Middle frontal gyrus (tissue), 1 donor: ENCODE results near the gene FOXO6.

Experiments used
- DNase-seq: peaks from one replicate; pipeline ENCODE4 v3.0.0-alpha.2; 2015; ENCODE audit warnings: low spot score; ENCODE audit errors: extremely low spot score

Gene FOXO6

DNA sequence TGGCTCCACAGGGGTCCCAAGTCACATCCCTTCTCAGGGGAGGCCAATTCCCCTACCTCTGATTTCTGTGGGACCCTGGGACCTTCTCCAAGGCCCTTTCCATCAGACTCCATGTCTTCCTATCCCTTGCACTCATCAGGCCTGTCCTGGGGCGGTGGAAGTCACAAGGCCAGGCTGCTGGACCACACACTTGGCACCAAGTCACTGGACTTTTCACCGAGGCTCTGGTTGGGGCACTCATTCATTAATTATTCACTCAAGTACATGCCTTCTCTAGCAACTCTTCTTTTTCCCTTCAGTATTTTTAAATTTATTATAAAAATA is 11.2 kb upstream of the FOXO6 start:
- DNase-seq: no peak

- DNase-seq: no peak
Measured at GRCh38 chr1:41351262-41352151, 9.7 kb upstream of the FOXO6 start.

DNA sequence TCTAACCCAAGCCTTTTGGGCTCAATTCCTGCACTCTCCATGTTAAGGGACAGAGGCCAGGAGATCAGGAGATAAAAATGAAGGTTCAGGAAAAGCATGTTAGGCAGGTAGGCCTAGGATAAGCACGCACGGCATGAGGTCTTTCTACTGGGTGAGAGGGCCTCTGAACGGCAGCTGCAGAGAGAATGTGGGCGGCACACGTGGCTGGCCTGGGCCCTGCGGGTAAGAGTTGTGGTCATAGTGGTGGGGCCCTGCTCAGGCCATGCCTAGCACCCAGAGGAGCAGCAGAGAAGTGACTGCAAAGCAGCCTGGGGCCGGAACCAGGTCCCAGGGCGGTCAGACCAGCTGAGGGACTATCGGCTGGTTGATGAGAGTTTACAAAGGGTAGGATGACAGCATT is 7.5 kb upstream of the FOXO6 start:
- no peak for DNase-seq

DNA sequence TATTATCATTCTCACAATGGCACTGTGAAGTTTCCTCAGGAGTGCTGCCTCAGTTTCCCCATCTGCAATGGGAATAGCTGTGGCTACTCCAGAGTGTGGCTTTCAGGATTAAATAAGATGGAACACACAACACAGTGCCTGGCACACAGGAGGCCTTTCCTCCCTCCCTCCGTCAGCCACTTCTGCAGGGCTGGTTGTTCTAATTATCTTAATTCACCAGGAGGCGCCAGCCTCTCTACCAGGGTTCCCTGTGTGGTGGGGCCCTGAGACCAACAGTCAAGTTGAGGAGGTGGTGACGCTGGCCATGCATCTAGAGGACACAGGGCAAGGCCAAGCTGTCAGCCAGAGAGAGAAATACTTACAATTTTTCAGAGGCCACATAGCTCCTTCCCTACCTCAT is 6.3 kb upstream of the FOXO6 start:
- no peak for DNase-seq

GRCh38 chr1:41355356-41355755 is 5.9 kb upstream of the FOXO6 start:
- no peak for DNase-seq

- DNase-seq: no peak
Measured at GRCh38 chr1:41355761-41356160, 5.5 kb upstream of the FOXO6 start.

DNA sequence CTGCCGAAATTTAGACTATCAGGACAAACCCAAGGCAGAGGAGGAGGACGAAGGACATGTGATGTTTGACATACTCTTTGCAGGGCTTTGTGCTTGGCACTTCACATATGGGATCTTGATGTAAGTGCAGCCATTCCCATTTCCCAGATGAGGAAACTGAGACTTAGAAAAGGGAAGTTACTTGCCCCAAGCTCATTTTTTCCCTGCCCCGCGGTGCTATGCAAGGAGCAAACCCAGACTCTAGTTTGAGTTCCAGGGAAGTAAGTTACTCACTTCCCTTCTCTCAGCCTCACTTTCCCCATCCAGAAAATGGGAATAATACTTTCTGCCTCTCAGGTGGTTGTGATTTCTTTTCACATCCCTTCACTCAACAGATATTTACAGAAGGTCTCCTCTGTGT is 4.5 kb upstream of the FOXO6 start:
- DNase-seq: no peak

DNA sequence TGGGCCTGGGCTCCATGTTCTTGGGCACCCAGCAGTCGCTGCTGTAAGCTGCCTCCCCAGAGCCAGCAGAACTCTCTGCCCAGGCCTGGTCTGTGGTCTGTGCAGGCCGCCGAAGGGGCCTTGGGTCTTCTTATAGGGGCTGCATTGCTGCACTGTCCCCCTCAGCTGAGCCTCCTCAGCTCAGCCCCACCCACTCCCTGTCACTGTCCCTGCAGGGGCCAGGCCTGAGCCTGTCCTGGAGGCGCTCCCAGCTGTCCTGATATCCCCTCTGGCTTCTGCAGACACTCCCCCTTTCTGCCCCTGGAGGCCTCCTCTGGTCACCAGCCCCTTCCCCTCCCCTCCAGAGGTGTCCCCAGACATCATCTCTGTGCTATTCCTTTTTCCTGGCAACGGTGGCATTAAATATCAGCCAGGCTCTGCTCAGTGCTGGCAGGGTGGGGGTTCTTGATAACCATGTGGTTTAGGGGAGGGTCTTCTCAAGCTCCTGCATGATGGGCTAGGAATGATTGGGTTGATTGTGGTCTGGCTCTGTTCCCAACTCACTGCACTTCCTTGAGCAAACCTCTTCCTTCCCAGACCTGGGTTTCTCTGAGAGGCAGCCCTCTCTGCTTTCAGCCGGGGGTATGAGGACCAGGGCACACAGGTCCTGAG is 3.7 kb upstream of the FOXO6 start:
- no peak for DNase-seq

DNA sequence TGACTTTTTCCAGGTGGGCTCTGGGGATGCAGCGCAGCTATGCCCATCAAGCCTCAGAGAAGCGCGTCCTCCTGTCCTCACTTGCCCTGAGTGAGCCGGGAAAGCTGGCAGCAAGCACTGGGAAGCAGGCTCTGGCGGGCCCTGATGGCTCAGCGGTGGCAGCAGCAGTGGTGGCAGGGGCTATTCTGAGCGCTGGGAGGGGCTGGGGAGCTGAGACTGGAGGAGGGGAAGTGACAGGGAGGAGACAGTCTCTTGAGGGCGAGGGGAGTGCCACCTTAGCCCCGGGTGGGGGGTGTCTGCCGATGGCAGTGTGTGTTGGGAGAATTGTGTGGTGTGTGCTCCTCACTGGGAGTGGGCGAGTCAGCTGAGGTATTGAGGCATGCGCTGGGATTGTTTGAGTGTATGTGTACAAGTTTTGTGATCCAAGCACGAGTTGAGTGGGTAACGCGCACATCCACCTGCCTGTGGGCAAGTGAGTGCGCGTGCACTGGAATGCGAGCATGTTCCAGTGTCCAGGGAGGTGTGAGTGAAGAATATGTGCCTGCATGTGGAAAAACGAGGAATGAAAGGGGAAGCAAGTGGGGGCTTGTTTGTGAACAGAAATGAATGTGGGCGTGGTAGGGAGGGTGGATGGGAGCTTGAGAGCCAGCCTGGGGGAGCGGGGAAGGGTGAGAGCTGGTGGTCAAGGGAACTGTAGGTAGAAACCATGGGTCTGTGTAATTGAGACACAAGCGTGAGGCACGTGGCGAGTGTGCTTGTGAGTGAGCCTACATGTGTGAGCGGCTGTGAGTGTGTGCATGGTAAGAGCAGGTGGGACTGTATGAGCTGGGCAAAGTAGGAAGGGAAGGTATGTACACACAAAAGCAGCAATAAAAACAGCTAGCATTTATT is 2.9 kb upstream of the FOXO6 start:
- DNase-seq: no peak

DNA sequence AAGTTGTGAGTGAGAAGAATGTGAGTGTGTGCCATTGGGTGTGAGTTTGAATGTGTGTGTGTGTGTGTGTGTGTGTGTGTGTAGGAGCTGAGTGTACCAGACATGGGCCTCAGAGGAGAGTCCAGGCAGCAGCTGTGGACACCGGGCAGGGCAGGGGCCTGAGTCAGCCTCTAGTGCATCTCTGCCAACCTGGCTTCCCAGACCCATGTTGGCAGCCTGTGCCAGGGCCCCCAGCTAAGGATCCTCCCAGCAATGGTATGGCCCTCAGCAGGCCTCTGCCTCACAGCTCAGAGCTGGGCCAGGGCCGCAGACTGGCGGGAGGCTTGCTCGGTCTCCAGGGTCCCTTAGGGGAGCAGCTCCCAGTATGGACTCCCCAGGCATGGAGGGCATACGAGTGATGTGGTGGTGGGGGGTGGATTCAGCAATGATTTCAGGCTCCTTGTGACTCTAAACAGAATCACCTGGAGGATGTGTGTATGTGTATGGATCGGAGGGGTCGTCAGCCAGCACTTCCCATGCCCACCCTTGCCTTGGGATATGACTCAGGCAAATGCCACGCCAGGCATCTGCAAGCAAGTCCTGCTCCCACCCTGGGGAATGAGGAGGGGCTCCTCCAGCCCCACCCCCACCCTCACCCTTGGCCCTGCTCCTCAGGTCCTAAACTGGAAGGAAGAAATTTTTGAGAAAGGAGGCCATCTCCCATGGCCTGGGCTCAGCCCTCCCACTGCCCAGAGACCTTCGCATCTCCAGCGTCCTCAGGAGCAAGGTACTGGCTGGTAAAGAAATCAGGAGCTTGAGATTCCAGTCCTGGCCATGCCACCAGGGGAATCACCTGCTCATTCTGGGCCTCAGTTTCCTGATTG is 1.8 kb upstream of the FOXO6 start:
- DNase-seq: no peak

DNA sequence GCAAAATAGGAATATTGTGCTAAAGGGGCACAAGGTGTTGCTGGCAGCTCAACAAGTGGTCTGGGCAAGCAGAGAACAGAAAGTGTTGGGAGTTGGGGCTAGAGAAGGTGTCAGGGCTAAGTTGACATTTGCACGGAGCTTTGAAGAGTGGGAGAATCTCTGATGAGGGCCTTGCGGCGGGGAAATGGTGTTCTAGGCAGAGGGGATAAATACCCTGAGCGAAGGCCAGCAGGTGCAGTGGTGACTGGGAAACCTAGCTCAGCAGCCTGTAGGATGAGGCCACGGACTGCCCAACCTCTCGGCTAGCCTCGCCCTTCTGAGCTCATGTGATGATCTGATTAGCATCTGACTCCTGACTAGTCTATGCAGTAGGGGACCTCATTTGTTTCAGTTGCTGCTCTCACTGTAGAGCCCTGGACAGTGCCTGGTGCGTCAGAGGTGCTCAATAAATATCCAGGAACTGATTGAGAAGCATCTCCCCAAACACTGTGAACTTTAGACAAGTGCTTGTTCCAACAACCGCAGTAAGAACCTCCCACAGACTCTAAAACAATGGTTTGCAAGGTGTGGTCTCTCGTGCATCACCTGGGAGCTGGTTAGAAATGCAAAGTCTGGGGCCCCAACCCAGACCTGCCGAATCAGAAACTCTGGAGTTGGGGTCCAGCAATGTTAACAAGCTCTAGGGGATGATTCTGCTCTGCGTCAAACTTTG is 1.0 kb upstream of the FOXO6 start:
- DNase-seq: no peak

GRCh38 chr1:41361495-41362356 is 492 bp downstream of the FOXO6 start:
- no peak for DNase-seq

DNA sequence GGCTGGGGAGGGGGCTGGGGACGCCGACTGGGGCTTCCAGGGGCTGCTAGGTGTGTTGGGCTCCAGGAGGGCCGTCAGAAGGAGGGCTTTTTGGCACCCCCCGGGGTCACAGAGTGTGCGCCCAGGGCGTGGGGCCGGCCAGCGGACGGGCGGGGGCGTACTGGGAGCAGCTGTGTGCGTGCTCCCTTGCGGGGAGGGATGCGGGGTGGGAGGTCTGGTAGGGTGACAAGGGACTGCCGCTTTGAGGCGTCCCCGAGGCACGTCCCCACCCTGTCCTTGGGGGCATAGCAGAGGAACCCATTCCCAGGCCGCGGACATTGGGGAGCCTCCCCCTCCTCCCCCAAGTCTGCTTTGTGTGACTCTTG is 1.1 kb downstream of the FOXO6 start:
- DNase-seq: no peak

- DNase-seq: no peak
Measured at GRCh38 chr1:41362749-41363590, 1.7 kb downstream of the FOXO6 start.

- no peak for DNase-seq
Measured at GRCh38 chr1:41363591-41364320, 2.5 kb downstream of the FOXO6 start.

DNA sequence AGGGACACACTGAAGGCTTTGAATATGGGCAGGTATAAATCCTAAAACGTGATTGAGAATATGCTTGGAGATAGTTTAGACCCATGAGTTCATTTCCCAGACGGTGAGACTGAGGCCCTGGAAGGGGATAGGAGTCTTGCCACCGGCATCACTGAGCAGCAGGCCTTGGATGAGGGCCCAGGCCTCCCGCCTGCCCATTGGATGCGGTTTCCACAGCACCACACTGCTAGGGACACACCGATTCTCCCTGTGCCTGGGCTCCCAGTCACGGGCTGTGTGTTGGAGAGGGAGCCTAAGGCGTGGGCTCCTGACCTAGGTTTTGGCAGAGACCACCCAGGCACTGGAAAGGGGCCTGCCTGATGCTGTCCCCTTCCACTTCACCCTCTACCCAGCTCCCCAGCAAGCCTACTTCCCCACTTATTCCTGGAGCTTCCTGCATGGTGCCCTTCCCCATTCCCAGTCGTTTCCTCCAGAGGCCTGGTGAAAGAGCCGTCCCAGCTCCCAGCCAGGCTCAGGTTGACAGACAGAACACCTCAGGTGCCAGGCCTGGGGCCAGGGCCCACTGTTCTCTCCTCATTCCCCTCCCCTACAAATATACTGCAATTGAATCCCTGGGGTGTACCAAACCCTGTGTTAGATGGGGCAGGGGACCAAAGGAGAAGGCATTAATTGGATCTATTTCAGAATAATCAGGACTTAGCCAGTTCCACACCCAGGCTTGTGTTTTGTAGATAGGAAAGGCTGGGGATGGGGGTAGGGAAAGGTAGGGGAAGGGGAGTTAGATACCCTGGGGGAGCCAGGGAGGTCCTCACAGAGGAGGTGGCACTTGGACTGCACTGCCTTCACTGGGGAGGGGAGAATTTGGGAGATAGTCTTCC is 3.4 kb downstream of the FOXO6 start:
- DNase-seq: no peak

DNA sequence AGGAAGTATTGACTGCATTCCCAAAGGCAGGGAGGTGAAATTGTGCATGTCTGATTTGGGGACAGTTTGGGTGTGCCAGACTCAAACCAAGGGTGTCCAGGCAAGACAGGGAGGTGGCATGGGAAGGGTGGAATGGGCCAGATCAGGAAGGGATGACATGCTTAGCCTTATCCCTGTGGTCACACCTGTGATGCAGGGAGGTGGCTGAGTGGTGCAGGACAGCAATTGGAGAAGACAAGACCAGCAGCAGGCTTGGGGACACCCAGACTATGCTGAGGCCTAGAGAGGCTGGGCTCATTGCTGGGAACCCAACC is 4.0 kb downstream of the FOXO6 start:
- no peak for DNase-seq
